Cardiac muscle cell (in vitro differentiated cells and primary cell): ENCODE measurements around the gene ALK. TPM values are rescaled to one million over a fixed set of nuclear protein-coding genes. Genes with fewer than 3 reads are reported as not detected.

ENCODE experiments used
- DNase-seq, 2 donors: peaks; one replicate each; pipeline versions ENCODE4 v3.0.0 to v3.0.0-alpha.2; 2010 to 2017; ENCODE audit warnings: low read depth in 1 of 2, low spot score in 1 of 2
- H3K27ac ChIP-seq: fragments of 200-600 bp; sonication (generic); 2 replicates; pipeline ENCODE4 v1.5.1; 2016
- H3K27me3 ChIP-seq: fragments of 200-600 bp; sonication (generic); 2 replicates; pipeline ENCODE4 v1.6.0; 2016; ENCODE audit warnings: control low read depth
- H3K36me3 ChIP-seq: fragments of 200-600 bp; sonication (generic); 2 replicates; pipeline ENCODE4 v1.5.1; 2016; ENCODE audit warnings: control low read depth
- H3K4me1 ChIP-seq: fragments of 200-600 bp; sonication (generic); 2 replicates; pipeline ENCODE4 v1.8.1; 2017; ENCODE audit warnings: low read depth, mild to moderate bottlenecking, mixed run types
- H3K4me3 ChIP-seq: fragments of 200-600 bp; sonication (generic); 2 replicates; pipeline ENCODE4 v1.5.1; 2016; ENCODE audit warnings: mild to moderate bottlenecking
- H3K9me3 ChIP-seq: fragments of 200-600 bp; sonication (generic); 2 replicates; pipeline ENCODE4 v1.5.1; 2017; ENCODE audit warnings: low read depth, mild to moderate bottlenecking, control low read depth
- polyA plus RNA-seq: library from polyadenylated mRNA; unstranded; fragments of >200 nt; fragmentation: Nextera tagmentation; extraction: Ambion mirVana; gene quantifications from 2 replicates; pipeline ENCODE4 v1.2.1, GENCODE V29; 2016
- total RNA-seq: library from RNA; depleted of rRNA; stranded (reverse); fragments of >200 nt; gene quantifications from 2 replicates; pipeline ENCODE4 v1.2.3, GENCODE V29; 2016
- TF ChIP-seq, protein P1 (sequence below): IDR thresholded peaks from 2 replicates; pipeline ENCODE4 v1.5.1; 2012; ENCODE audit warnings: low read depth, mild to moderate bottlenecking, low read length

ALK gene
- total and polyA plus RNA-seq, 2 experiments from 2014 or later = 1.8 to 4.3 TPM

- TF ChIP-seq, protein P1, sequence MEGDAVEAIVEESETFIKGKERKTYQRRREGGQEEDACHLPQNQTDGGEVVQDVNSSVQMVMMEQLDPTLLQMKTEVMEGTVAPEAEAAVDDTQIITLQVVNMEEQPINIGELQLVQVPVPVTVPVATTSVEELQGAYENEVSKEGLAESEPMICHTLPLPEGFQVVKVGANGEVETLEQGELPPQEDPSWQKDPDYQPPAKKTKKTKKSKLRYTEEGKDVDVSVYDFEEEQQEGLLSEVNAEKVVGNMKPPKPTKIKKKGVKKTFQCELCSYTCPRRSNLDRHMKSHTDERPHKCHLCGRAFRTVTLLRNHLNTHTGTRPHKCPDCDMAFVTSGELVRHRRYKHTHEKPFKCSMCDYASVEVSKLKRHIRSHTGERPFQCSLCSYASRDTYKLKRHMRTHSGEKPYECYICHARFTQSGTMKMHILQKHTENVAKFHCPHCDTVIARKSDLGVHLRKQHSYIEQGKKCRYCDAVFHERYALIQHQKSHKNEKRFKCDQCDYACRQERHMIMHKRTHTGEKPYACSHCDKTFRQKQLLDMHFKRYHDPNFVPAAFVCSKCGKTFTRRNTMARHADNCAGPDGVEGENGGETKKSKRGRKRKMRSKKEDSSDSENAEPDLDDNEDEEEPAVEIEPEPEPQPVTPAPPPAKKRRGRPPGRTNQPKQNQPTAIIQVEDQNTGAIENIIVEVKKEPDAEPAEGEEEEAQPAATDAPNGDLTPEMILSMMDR = no peak
- H3K27me3 ChIP-seq = no peaks in the 10 kb centered on the region
- H3K4me1 ChIP-seq = no peaks in the 10 kb centered on the region
- no peak overlapping the region for H3K4me3 ChIP-seq
- H3K36me3 ChIP-seq = no peaks in the 10 kb centered on the region
- no peaks in the 10 kb centered on the region for H3K9me3 ChIP-seq
- no peak for DNase-seq
- no peak overlapping the region for H3K27ac ChIP-seq
Measured at GRCh38 chr2:29241955-29242565, 679.3 kb downstream of the ALK start.

- DNase-seq = no peak
- Histone ChIP-seq H3K9me3 (no peaks in the 10 kb centered on the region), H3K4me3 (no peak overlapping the region), H3K4me1 (no peaks in the 10 kb centered on the region), H3K27ac (no peak overlapping the region), H3K36me3 (no peaks in the 10 kb centered on the region), H3K27me3 (no peaks in the 10 kb centered on the region)
- TF ChIP-seq, protein P1 = no peak
Measured at GRCh38 chr2:29241341-29241740, 680.0 kb downstream of the ALK start.

- H3K27me3 ChIP-seq = no peaks in the 10 kb centered on the region
- no peak overlapping the region for H3K4me3 ChIP-seq
- no peak overlapping the region for H3K27ac ChIP-seq
- no peaks in the 10 kb centered on the region for H3K4me1 ChIP-seq
- no peak for DNase-seq
- no peaks in the 10 kb centered on the region for H3K36me3 ChIP-seq
- H3K9me3 ChIP-seq = no peaks in the 10 kb centered on the region
- TF ChIP-seq, protein P1 = no peak
Measured at GRCh38 chr2:29240601-29241000, 680.8 kb downstream of the ALK start.

DNA sequence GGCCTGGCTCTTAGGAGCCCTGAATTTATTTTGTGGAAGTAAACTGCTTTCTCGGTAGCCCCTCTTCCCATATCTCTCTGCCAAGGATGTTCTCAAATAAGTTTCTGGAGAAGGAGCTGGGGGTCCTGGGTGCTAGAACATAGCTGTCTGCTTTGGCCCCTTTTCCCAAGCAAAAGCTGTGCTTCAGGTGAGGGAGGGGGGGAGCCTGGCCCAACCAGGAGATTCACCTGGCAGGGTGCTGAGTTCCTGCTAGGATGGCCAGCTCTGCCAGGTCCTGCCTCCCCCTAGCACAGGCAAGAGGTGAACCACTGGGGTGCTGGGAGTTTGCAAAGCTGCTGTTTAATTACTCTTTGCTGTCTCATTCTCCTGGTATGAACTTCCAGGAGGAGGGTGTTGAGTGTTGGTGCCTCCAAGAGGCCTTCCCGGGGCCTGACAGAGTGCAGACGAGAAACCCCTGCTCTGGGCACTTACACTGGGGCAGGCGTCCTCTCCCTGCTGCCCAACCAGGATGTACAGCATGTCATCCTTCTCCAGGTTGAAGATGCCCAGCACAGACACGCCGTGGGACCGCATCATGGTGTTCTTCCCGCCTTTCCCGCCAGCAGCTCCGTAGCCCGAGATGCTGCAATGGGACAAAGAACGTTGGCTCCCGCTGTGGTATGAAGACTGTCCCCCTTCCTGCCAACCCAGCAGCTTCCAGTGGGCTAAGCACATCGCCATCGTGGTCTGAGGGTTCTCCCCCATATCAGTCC lies 682.0 kb downstream of the ALK start:
- Histone ChIP-seq H3K4me1 (no peaks in the 10 kb centered on the region), H3K4me3 (no peak overlapping the region), H3K27ac (no peak overlapping the region), H3K9me3 (no peaks in the 10 kb centered on the region), H3K27me3 (no peaks in the 10 kb centered on the region), H3K36me3 (no peaks in the 10 kb centered on the region)
- TF ChIP-seq, protein P1 = no peak
- DNase-seq = no peak

GRCh38 chr2:29238497-29238896 lies 682.9 kb downstream of the ALK start:
- Histone ChIP-seq H3K36me3 (no peaks in the 10 kb centered on the region), H3K27ac (no peak overlapping the region), H3K4me1 (no peaks in the 10 kb centered on the region), H3K27me3 (no peaks in the 10 kb centered on the region), H3K9me3 (no peaks in the 10 kb centered on the region), H3K4me3 (no peak overlapping the region)
- TF ChIP-seq, protein P1 = peak; percentile 69
- DNase-seq = peak; percentile 35 to 39
